Mucosa of rectum (tissue), 2 donors: Measurements from ENCODE around the gene MAP3K10.
"Not testable (repeated sequence)": the region's sequence is repeated elsewhere in the genome, so short reads cannot be mapped to it uniquely, and the experiment has no call there.

ENCODE experiments used
- H3K27ac ChIP-seq, 2 donors: one replicate each; pipeline ENCODE4 v1.7.0; 2013; ENCODE audit warnings: inconsistent platforms in 2 of 2, low read depth in 2 of 2, low read length in 2 of 2
- H3K27me3 ChIP-seq, 2 donors: one replicate each; pipeline ENCODE4 v1.7.0; 2013; ENCODE audit warnings: low read length in 2 of 2; ENCODE audit not compliant: control insufficient read depth in 2 of 2, insufficient read depth in 2 of 2
- H3K36me3 ChIP-seq, 2 donors: one replicate each; pipeline ENCODE4 v1.7.0; 2013; ENCODE audit warnings: low read length in 2 of 2; ENCODE audit not compliant: control insufficient read depth in 2 of 2, insufficient read depth in 2 of 2
- H3K4me1 ChIP-seq, 2 donors: one replicate each; pipeline ENCODE4 v1.7.0; 2013; ENCODE audit warnings: low read length in 2 of 2, mild to moderate bottlenecking in 1 of 2; ENCODE audit not compliant: control insufficient read depth in 2 of 2, insufficient read depth in 2 of 2
- H3K4me3 ChIP-seq, 2 donors: one replicate each; pipeline ENCODE4 v1.7.0; 2013; ENCODE audit warnings: low read length in 2 of 2
- H3K9ac ChIP-seq, 2 donors: one replicate each; pipeline ENCODE4 v1.7.0; 2013; ENCODE audit warnings: low read length in 2 of 2, low read depth in 1 of 2, mild to moderate bottlenecking in 1 of 2
- H3K9me3 ChIP-seq, 2 donors: one replicate each; pipeline ENCODE4 v1.7.0; 2013; ENCODE audit warnings: low read length in 2 of 2; ENCODE audit not compliant: control insufficient read depth in 2 of 2
- donor health status: healthy.
- donor health status: Normal muscosa, but diverticular disease.

Gene MAP3K10

DNA sequence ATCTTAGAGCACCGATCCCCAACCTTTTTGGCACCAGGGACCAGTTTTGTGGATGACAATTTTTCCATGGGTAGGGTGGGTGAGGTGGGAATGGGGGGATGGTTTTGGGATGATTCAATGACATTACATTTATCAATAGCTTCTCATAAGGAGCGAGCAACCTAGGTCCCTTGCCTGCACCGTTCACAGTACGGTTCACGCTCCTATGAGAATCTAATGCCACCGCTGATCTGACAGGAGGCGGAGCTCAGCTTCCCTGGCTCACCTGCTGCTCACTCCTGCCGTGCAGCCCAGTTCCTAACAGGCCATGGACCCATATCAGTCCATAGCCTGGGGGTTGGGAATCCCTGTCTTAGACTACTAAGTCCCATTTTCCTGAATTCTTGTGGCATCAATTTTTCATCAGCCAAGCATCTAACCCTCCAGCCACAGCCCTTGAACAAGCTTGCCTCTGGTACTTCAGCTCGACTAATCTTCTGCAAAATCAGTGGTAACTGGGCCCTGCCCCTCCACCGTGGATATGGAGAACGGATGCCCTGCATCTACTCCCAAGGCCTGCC, 37.0 kb upstream of the MAP3K10 start:
- H3K4me3 ChIP-seq, result no peak overlapping the region
- no peaks in the 10 kb centered on the region for H3K36me3 ChIP-seq
- no peaks in the 10 kb centered on the region for H3K9me3 ChIP-seq
- no peak overlapping the region for H3K9ac ChIP-seq
- H3K4me1 ChIP-seq, result no peaks in the 10 kb centered on the region
- H3K27me3 ChIP-seq, result no peaks in the 10 kb centered on the region
- H3K27ac ChIP-seq, result no peak overlapping the region

DNA sequence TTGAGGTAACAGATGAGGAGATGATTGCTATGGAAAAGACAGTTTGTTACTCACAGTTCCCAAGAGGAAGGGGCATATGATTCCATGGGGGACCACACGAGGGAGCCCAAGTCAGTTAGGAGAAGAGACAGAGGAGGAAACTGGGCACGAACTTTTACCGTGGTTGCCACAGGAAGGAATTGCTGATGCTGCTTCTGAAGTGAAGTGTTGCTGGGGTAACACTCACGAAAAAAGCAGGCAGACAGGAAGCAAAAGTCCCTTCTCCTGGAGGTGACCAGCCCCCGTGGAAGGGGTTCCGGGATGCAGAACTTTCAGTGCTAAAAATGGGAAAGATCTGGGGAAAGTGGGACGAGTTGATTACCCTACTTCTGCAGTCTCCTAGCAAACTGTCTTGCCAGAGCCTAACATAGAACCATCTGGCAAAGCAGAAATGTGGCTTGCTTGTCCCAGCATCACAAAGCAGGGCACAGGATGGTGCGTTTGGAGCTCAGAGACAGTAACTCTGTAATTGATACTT, 35.4 kb upstream of the MAP3K10 start:
- H3K9ac ChIP-seq, result no peak overlapping the region
- H3K4me3 ChIP-seq, result no peak overlapping the region
- H3K9me3 ChIP-seq, result no peaks in the 10 kb centered on the region
- no peaks in the 10 kb centered on the region for H3K27me3 ChIP-seq
- no peaks in the 10 kb centered on the region for H3K4me1 ChIP-seq
- H3K27ac ChIP-seq, result no peak overlapping the region
- H3K36me3 ChIP-seq, result no peaks in the 10 kb centered on the region

DNA sequence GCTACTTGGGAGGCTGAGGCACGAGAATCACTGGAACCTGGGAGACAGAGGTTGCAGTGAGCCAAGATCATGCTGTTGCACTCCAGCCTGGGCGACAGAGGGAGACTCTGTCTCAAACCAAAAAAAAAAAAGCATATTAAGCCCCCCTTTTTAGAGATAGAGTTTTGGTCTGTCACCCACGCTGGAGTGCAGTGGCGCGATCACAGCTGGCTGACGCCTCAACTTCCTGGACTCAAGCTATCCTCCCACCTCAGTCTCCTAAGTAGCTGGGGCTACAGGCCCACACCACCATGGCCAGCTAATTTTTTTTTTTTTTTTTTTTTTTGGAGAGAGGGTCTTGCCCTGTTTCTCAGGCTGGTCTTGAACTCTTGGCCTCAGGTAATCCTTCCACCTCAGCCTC, 34.2 kb upstream of the MAP3K10 start:
- H3K9me3 ChIP-seq, result no peaks in the 10 kb centered on the region
- H3K36me3 ChIP-seq, result no peaks in the 10 kb centered on the region
- H3K4me3 ChIP-seq, result no peak overlapping the region
- H3K27ac ChIP-seq, result no peak overlapping the region
- H3K27me3 ChIP-seq, result no peaks in the 10 kb centered on the region
- no peak overlapping the region for H3K9ac ChIP-seq
- H3K4me1 ChIP-seq, result no peaks in the 10 kb centered on the region

DNA sequence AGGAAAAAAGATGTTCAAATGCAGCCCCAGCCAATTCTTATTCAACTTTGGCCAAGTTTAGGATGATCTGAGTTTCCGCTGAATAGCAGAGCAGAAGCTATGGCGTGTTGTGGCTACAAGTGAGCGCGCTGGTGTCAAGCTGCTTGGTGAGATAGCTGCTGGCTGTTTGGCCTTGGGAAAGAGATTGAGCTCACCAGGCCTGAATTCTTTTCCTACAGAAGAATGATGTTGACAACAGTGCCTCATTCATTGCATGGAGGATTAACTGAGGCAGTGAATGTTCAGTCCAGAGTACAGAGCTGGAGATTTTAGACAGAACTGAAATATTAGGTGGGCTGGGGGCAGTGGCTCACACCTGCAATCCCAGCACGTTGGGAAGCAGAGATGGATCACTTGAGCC, 31.5 kb upstream of the MAP3K10 start:
- H3K4me3 ChIP-seq, result no peak overlapping the region

DNA sequence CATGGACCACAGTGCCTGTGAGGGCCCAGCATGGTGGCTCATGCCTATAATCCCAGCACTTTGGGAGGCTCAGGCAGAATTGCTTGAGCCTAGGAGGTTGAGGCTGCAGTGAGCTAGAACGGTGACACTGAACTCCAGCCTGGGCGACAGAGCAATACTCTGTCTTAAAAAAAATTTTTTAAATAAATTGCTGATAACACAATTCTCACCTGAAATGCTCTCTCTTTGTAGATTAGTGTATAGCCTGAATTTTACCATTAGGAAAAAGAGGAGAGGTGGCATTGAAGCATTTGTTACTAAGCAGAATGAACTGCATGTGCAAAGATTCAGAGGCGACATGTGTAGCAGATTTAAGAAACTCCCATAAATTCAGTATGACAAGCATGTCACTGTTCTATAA, 29.1 kb upstream of the MAP3K10 start:
- H3K4me3 ChIP-seq, result no peak overlapping the region
- no peaks in the 10 kb centered on the region for H3K9me3 ChIP-seq
- H3K36me3 ChIP-seq, result no peaks in the 10 kb centered on the region
- H3K27me3 ChIP-seq, result no peaks in the 10 kb centered on the region
- H3K27ac ChIP-seq, result no peak overlapping the region
- H3K4me1 ChIP-seq, result no peaks in the 10 kb centered on the region
- H3K9ac ChIP-seq, result no peak overlapping the region

More for the DNA sequence above, 31.5 kb upstream of the MAP3K10 start:
- Histone ChIP-seq H3K27ac (no peak overlapping the region), H3K9ac (no peak overlapping the region), H3K4me1 (no peaks in the 10 kb centered on the region), H3K36me3 (no peaks in the 10 kb centered on the region), H3K27me3 (no peaks in the 10 kb centered on the region), H3K9me3 (no peaks in the 10 kb centered on the region)

DNA sequence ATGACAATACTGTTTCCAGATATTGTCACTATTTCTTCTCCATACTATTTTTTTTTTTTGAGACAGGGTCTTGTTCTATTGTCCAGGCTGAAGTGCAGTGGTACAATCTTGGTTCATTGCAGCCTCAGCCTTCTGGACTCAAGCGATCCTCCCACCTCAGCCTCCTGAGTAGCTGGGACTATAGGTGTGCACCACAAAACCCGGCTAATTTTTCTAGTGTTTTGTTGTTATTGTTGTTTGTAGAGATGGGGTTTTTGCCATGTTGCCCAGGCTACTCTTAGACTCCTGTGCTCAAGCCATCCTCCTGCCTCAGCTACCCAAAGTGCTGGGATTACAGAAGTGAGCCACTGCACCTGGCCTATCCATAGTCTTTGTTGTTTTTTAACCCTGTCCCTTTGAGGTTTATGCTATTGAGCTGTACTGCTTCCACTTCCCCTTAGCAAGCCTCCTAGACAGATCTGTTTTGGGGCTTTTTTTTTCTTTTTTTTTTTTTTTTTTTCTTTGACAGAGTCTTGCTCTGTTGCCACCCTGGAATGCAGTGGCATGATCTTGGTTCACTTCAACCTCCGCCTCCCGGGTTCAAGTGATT, 27.6 kb upstream of the MAP3K10 start:
- Histone ChIP-seq H3K27me3 (no peaks in the 10 kb centered on the region), H3K36me3 (no peaks in the 10 kb centered on the region), H3K9ac (no peak overlapping the region), H3K4me3 (no peak overlapping the region), H3K4me1 (no peaks in the 10 kb centered on the region), H3K9me3 (no peaks in the 10 kb centered on the region), H3K27ac (no peak overlapping the region)

DNA sequence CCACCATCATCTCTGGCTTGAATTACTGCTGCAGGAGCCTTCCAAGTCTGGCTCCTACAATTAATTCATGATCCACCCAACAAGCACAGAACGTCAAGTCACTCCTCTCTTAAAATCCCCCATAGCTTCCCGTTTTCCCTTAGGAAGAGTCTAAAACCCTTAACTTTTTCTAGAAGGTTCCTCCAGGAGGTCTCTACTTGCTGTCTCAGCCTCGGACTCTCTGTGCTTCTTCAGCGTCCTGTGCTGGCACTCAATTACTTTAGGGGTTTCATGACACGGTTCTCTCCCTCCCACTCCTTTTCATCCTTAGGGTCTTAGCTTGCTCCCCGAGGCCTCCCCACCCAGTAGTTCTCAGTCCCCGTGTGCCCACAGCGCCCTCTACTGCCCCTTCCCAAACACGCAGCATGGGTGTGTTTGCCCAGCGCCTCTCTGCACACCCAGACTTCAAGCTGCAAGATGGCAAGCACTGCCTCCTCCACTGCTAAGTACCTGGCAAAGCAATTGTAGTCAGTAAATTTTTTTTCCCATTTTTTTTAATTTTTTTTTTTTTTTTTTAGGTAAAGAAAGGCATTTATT, 25.8 kb upstream of the MAP3K10 start:
- H3K36me3 ChIP-seq, result no peaks in the 10 kb centered on the region

DNA sequence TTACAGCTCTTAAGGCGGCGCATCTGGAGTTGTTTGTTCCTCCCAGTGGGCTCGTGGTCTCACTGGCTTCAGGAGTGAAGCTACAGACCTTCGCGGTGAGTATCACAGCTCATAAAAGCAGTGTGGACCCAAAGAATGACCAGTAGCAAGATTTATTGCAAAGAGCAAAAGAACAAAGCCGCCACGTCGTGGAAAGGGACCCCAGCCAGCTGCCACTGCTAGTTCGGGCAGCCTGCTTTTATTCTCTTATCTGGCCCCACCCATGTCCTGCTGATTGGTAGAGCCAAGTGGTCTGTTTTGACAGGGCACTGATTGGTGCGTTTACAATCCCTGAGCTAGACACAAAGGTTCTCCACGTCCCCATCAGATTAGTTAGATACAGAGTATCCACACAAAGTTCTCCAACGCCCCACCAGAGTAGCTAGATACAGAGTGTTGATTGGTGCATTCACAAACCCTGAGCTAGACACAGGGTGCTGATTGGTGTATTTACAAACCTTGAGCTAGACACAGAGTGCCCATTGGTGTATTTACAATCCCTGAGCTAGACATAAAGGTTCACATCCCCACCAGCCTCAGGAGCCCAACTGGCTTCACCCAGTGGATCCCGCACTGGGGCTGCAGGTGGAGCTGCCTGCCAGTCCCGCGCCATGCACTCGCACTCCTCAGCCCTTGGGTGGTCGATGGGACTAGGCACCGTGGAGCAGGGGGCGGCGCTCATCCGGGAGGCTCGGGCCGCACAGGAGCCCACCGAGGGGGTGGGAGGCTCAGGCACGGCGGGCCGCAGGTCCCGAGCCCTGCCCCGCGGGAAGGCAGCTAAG, 21.5 kb upstream of the MAP3K10 start:
- H3K27ac ChIP-seq, H3K36me3 ChIP-seq, H3K9ac ChIP-seq, H3K4me1 ChIP-seq, H3K4me3 ChIP-seq, H3K27me3 ChIP-seq, H3K9me3 ChIP-seq: not testable (repeated sequence)

More for the DNA sequence above, 25.8 kb upstream of the MAP3K10 start:
- Histone ChIP-seq H3K4me3 (no peak overlapping the region), H3K9me3 (no peaks in the 10 kb centered on the region), H3K4me1 (no peaks in the 10 kb centered on the region), H3K27ac (no peak overlapping the region), H3K27me3 (no peaks in the 10 kb centered on the region), H3K9ac (no peak overlapping the region)

DNA sequence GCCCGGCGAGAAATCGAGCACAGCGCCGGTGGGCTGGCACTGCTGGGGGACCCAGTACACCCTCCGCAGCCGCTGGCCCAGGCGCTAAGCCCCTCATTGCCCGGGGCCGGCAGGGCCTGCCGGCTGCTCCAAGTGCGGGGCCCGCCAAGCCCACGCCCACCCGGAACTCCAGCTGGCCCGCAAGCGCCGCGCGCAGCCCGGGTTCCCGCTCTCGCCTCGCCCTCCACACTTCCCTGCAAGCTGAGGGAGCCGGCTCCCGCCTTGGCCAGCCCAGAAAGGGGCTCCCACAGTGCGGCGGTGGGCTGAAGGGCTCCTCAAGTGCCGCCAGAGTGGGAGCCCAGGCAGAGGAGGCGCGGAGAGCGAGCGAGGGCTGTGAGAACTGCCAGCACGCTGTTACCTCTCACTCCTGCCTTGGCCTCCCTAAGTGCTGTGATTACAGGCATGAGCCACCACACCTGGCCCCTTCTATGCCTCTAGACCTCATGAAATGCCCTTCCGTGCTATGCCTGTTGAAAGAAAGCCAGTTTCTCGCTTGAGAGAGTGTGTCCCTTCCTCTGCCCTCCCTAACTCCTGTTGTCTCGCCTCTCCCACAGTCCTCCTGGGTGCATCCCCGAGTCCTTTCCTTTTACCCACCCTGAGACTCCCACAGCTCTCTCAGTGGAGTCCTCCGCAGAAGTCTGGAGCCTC, 20.8 kb upstream of the MAP3K10 start:
- H3K27me3 ChIP-seq, H3K4me1 ChIP-seq, H3K27ac ChIP-seq, H3K36me3 ChIP-seq, H3K9ac ChIP-seq, H3K9me3 ChIP-seq, H3K4me3 ChIP-seq: not testable (repeated sequence)

DNA sequence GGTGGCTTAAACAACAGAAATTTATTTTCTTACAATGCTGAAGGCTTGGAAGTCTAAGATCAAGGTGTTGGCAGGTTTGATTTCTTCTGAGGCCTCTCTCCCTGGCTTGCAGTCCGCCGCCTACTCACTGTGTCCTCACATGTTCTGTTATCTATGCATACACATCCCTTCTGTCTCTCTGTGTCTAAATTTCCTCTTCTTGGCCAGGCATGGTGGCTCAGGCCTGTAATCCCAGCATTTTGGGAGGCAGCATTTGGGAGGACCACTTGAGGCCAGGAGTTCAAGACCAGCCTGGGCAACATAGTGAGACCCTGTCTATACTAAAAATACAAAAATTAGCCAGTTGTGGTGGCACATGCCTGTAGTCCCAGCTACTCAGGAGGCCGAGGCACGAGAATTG, 19.9 kb upstream of the MAP3K10 start:
- not testable (repeated sequence) for H3K27ac ChIP-seq, H3K4me3 ChIP-seq

More for the DNA sequence above, 19.9 kb upstream of the MAP3K10 start:
- H3K36me3 ChIP-seq, H3K27me3 ChIP-seq, H3K9ac ChIP-seq, H3K4me1 ChIP-seq, H3K9me3 ChIP-seq: not testable (repeated sequence)
